B cell (primary cell): Measurements from ENCODE around the gene CPT1A. TPM values are rescaled to one million over a fixed set of nuclear protein-coding genes. Genes with fewer than 3 reads are reported as not detected.

Experiments used
- ATAC-seq: fragments of 200-7000 bp; cut with Tn5 transposase; one replicate; pipeline ENCODE4 v1.10.0; 2021; ENCODE audit warnings: low read depth, mild to moderate bottlenecking, moderate number of reproducible peaks, moderate library complexity
- CTCF ChIA-PET: fragments of 350-600 bp; sonication (Branson Sonifier 250); formaldehyde crosslinking; loops from one replicate; lab custom pipeline; 2021; ENCODE audit warnings: antibody characterized with exemption, inconsistent platforms; lab: Charles Lee
- POLR2A ChIA-PET: fragments of 350-600 bp; sonication (Branson Sonifier 250); formaldehyde crosslinking; loops from one replicate; lab custom pipeline; 2021; ENCODE audit warnings: antibody characterized with exemption; lab: Charles Lee
- DNase-seq: peaks from one replicate; pipeline ENCODE4 v3.0.0; 2013
- H2AFZ ChIP-seq: 2 replicates; pipeline ENCODE4 v1.6.1; 2012; ENCODE audit warnings: mild to moderate bottlenecking, low read depth, low read length; ENCODE audit not compliant: insufficient read depth, poor library complexity, severe bottlenecking
- H3K27ac ChIP-seq, 2 donors: 1 replicate in 1 of 2; 2 replicates in 1 of 2; pipeline ENCODE4 v1.5.1; 2012 to 2013; ENCODE audit warnings: low read length in 2 of 2, mild to moderate bottlenecking in 2 of 2, moderate library complexity in 1 of 2
- H3K27me3 ChIP-seq, 4 experiments: fragments of 200-600 bp in 1 of 4; sonication (generic) in 1 of 4; replicated peaks in 1 of 4; 1 replicate in 2 of 4; 2 replicates in 2 of 4; pipeline versions ENCODE4 v1.6.1 to v1.7.0; 2013 to 2016; ENCODE audit warnings: low read length in 3 of 4, mild to moderate bottlenecking in 2 of 4, mixed read lengths in 1 of 4, moderate library complexity in 1 of 4; ENCODE audit not compliant: insufficient read depth in 4 of 4, control insufficient read depth in 3 of 4; ENCODE audit errors: control extremely low read depth in 1 of 4
- H3K36me3 ChIP-seq, 2 experiments: replicated peaks in 1 of 2; 1 replicate in 1 of 2; 2 replicates in 1 of 2; pipeline versions ENCODE4 v1.6.1 to v1.7.1; 2013; ENCODE audit warnings: low read length in 1 of 2; ENCODE audit not compliant: insufficient read depth in 2 of 2, control insufficient read depth in 1 of 2; ENCODE audit errors: control extremely low read depth in 1 of 2, extremely low read depth in 1 of 2
- H3K4me1 ChIP-seq, 2 donors: fragments of 200-600 bp in 1 of 2; sonication (generic) in 1 of 2; 1 replicate in 1 of 2; 2 replicates in 1 of 2; pipeline versions ENCODE4 v1.5.1 to v1.6.1; 2013 to 2017; ENCODE audit warnings: low read length in 2 of 2; ENCODE audit not compliant: control insufficient read depth in 2 of 2, insufficient read depth in 2 of 2
- H3K4me2 ChIP-seq: replicated peaks from 2 replicates; pipeline ENCODE3; 2012; ENCODE audit warnings: mild to moderate bottlenecking, low read depth, low read length; ENCODE audit not compliant: poor library complexity, severe bottlenecking
- H3K4me3 ChIP-seq, 5 experiments: fragments of 200-600 bp in 1 of 5; sonication (generic) in 1 of 5; 1 replicate in 3 of 5; 2 replicates in 2 of 5; pipeline versions ENCODE4 v1.5.1 to v1.7.0; 2011 to 2016; ENCODE audit warnings: low read length in 4 of 5, mild to moderate bottlenecking in 4 of 5, low read depth in 2 of 5, control low read depth in 1 of 5, moderate library complexity in 1 of 5; ENCODE audit not compliant: insufficient read depth in 1 of 5; ENCODE audit errors: control extremely low read depth in 1 of 5, extremely low read depth in 1 of 5
- H3K79me2 ChIP-seq: fragments of 200-600 bp; sonication (generic); one replicate; pipeline ENCODE4 v1.6.0; 2016; ENCODE audit warnings: low read length; ENCODE audit not compliant: control insufficient read depth, insufficient read depth
- H3K9ac ChIP-seq: fragments of 200-600 bp; sonication (generic); 2 replicates; pipeline ENCODE4 v1.6.1; 2017; ENCODE audit warnings: mild to moderate bottlenecking, low read length, moderate library complexity
- H3K9me3 ChIP-seq, 3 donors: one replicate each; pipeline versions ENCODE4 v1.6.1 to v1.7.1; 2013; ENCODE audit warnings: low read length in 2 of 3; ENCODE audit not compliant: control insufficient read depth in 2 of 3, insufficient read depth in 1 of 3; ENCODE audit errors: control extremely low read depth in 1 of 3
- H4K20me1 ChIP-seq: 2 replicates; pipeline ENCODE4 v1.6.0; 2012; ENCODE audit warnings: mild to moderate bottlenecking, low read length; ENCODE audit not compliant: insufficient read depth, control insufficient read depth, poor library complexity, severe bottlenecking
- H3K27ac Mint-ChIP-seq: one replicate; pipeline ENCODE4 v1.8.0; 2021; ENCODE audit warnings: mixed read lengths
- H3K27me3 Mint-ChIP-seq: one replicate; pipeline ENCODE4 v1.8.0; 2021; ENCODE audit warnings: mixed read lengths
- H3K4me1 Mint-ChIP-seq: one replicate; pipeline ENCODE4 v1.8.0; 2021; ENCODE audit warnings: mixed read lengths
- H3K4me3 Mint-ChIP-seq: one replicate; pipeline ENCODE4 v1.8.0; 2021; ENCODE audit warnings: mixed read lengths
- H3K9me3 Mint-ChIP-seq: one replicate; pipeline ENCODE4 v1.8.0; 2022; ENCODE audit warnings: mixed read lengths; ENCODE audit not compliant: insufficient read depth
- CTCF ChIP-seq: fragments of 200-600 bp; IDR thresholded peaks from one replicate; pipeline ENCODE4 v1.8.0; 2022; ENCODE audit warnings: antibody characterized with exemption, mild to moderate bottlenecking
- EZH2 ChIP-seq: IDR thresholded peaks from 2 replicates; pipeline ENCODE4 v1.6.1; 2012; ENCODE audit warnings: borderline replicate concordance, low read depth, mild to moderate bottlenecking, moderate library complexity, low read length; ENCODE audit not compliant: insufficient read depth, poor library complexity, severe bottlenecking
- WGBS: methylation state at CpG from one replicate; pipeline ENCODE4 v1.1.5; 2013; ENCODE audit warnings: missing lambda C conversion rate; ENCODE audit not compliant: insufficient coverage; 5-methylcytosine and 5-hydroxymethylcytosine counted together
- intact Hi-C: fragments of 100-400 bp; cut with micrococcal nuclease; formaldehyde crosslinking; loops from one replicate; pipeline ENCODE4 v1.10.0; 2022
- polyA plus RNA-seq: library from polyadenylated mRNA; depleted of rRNA; stranded (reverse); fragments of >200 nt; gene quantifications from 2 replicates; pipeline ENCODE4 v1.2.3, GENCODE V29; 2012
- total RNA-seq, 2 donors: library from RNA; stranded (reverse); fragments of 120-200 nt in 1 of 2; gene quantifications; 1 replicate in 1 of 2; 2 replicates in 1 of 2; pipeline versions ENCODE4 v1.2.3 to v1.2.4, GENCODE V29; 2013 to 2022

Gene CPT1A
- total and polyA plus RNA-seq, 2 donors (not counting 1 experiment from before 2014, with no cell fraction given), result 15.6 to 40.8 TPM

DNA sequence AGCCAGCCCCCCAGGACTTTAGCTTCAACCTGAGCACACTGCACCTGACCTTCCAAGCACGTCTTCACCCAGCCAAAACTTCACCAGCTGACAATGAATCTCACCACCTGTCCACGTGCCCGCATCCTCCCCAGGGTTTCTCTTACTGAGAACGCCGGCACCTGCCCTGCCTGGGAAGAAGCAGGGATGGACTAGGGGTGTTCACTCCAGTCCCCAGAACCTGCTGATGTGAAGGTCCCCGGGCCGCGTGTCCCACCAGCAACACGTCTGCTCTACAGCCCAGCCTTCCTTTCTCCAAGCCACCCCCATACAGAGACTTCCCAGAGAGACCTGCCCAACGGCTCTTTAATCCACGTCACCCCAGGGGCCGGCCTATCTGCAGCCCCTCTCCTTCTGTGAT lies 12.8 kb downstream of the CPT1A start:
- WGBS, result 3% methylated on average over 6 of the region's 12 CpGs
- Histone ChIP-seq H4K20me1 (no peaks in the 10 kb centered on the region), H3K79me2 (peaks cover 70% of the 10 kb centered on the region), H3K4me3 (peak overlapping the region in 1 of 5 experiments; percentile 7), H3K4me1 (peaks cover 29 to 36% of the 10 kb centered on the region in 2 donors), H3K9me3 (no peaks in the 10 kb centered on the region), H2AFZ (peak overlapping the region; percentile 78), H3K27ac (no peak overlapping the region), H3K36me3 (no peaks in the 10 kb centered on the region), H3K9ac (peak overlapping the region; percentile 29), H3K4me2 (peak overlapping the region; percentile 72), H3K27me3 (no peaks in the 10 kb centered on the region)
- CTCF ChIA-PET, result interaction anchor here (1.6 to 8.3 kb wide), 2 partner anchors 10 to 15 kb away, joined by 7 to 70 read pairs; partner anchors contain the start of gene CPT1A
- Mint-ChIP-seq H3K4me3 (peak overlapping the region; percentile 71), H3K4me1 (peaks cover 45% of the 10 kb centered on the region), H3K27me3 (no peaks in the 10 kb centered on the region), H3K27ac (peak overlapping the region; percentile 78), H3K9me3 (no peaks in the 10 kb centered on the region)
- peak; percentile 7 for ATAC-seq
- intact Hi-C loops, result no loop called here
- DNase-seq, result no peak
- TF ChIP-seq EZH2 (no peak), CTCF (no peak)
- POLR2A ChIA-PET, result interaction anchor here (1.4 to 1.9 kb wide), 2 partner anchors 10 to 14 kb away, joined by 3 to 8 read pairs; no protein-coding TSS in a partner anchor

DNA sequence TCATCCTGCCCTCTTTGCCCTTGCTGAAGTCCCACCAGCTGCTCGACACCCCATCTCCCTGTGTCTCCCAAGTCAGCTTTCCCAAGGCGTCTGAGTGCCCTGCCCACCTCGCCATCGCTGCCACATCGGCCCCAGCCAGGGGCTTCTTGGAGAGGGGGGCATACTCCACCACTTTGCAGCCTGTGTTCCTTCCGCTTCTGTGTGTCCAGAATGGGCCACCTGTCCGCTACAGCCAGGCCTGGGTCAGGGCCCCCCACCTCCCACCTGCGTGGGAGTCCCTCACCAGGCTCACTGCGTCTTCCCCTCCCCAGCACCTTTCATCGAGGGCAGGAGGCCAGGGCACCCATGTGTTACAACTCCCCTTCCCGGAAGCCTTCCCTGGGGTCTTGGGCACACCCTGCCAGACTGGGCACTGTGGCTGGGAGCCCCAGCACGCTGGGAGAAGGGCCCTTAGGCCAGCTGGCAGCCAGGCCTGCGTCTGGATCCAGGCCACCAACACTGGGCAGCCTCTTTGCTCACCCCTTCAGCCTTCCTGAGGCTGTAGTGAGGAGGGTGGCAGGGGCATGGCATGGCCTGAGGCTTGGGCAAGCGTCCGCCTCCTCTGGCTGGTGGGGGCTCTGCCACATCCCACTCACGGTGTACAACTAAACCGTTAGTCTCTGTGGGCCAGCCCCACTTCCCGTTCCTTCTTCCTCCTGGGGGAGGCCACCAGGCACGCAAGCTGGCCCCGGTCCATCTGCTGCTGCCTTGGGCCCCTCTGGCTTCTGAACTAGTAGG lies 13.4 kb downstream of the CPT1A start:
- WGBS, result 23% methylated on average over 20 of the region's 20 CpGs
- H3K9me3 ChIP-seq, result no peaks in the 10 kb centered on the region
- ATAC-seq (peak; percentile 28), DNase-seq (peak; percentile 36)
- peak overlapping the region in 1 of 5 experiments; percentile 7 for H3K4me3 ChIP-seq
- Mint-ChIP-seq H3K4me3 (peak overlapping the region; percentile 71), H3K4me1 (peaks cover 47% of the 10 kb centered on the region), H3K27me3 (no peaks in the 10 kb centered on the region), H3K9me3 (no peaks in the 10 kb centered on the region), H3K27ac (peak overlapping the region; percentile 78)
- CTCF ChIA-PET, result interaction anchor here (1.6 to 8.3 kb wide), 2 partner anchors 11 to 15 kb away, joined by 7 to 70 read pairs; partner anchors contain the start of gene CPT1A
- no peak for TF ChIP-seq CTCF
- no peak for TF ChIP-seq EZH2
- H4K20me1 ChIP-seq, result no peaks in the 10 kb centered on the region
- POLR2A ChIA-PET, result interaction anchor here (1.4 to 1.9 kb wide), 2 partner anchors 10 to 15 kb away, joined by 3 to 8 read pairs; no protein-coding TSS in a partner anchor
- H2AFZ ChIP-seq, result peak overlapping the region; percentile 78
- intact Hi-C loops, result no loop called here
- no peak overlapping the region for H3K27ac ChIP-seq
- peak overlapping the region; percentile 29 for H3K9ac ChIP-seq
- no peaks in the 10 kb centered on the region for H3K36me3 ChIP-seq
- peaks cover 29 to 36% of the 10 kb centered on the region in 2 donors for H3K4me1 ChIP-seq
- no peaks in the 10 kb centered on the region for H3K27me3 ChIP-seq
- H3K79me2 ChIP-seq, result peaks cover 69% of the 10 kb centered on the region
- H3K4me2 ChIP-seq, result peak overlapping the region; percentile 72
